ENCODE data around the gene HDDC2.

Gene HDDC2

DNA sequence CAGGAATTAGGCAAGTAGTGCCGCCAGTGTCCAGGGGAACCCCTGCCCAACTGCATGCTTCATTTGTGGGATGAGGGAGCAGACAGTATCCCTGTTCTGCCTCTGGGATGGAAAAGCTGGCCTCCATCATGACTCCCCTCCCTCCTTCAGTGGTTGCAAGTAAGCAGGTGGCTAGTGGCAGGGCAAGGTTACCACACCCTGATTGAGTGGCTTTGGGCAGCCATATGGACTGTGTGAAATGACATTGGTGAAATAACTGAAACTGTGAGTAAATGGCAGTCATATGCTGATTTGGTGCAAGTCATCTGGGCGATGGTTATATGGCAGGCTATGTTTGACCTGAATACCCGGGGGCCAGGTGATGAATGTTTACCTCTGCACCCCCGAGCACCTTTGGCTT lies 33.0 kb downstream of the HDDC2 start:
- no peak for FAIRE-seq

DNA sequence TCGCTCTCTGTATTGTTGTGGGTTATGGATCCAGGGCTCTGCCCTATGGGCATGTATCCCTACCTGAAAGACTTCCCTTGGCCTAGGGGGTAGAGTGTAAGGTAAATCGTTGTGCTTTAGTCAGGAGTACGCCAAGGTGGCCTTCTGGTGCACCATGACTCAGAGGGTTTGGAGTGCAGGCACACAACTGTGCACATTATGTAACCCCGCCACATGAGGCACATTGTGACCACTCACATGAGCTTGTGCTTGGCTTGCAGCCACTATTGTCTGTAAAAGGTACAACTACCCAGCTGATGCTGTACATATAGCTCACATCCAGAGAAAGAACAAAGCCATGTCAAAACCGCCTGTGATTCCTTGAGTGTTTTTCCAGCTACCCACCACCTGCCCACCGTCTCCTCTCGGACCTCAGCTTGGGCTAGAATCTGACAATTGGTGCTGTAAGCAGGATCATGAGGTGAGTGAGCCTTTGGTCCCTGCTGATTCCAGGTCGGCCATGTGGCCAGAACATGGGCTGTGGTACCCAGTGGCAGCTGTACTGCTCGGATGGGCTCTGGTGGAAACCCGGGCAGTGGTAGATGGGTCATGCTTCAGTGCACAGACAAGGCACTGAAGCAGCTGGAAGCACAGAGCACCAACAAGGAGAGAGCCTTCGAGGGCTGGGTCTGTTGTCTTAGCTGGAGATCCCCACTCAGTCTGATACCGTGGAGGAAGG lies 33.8 kb downstream of the HDDC2 start:
- FAIRE-seq, result no peak

DNA sequence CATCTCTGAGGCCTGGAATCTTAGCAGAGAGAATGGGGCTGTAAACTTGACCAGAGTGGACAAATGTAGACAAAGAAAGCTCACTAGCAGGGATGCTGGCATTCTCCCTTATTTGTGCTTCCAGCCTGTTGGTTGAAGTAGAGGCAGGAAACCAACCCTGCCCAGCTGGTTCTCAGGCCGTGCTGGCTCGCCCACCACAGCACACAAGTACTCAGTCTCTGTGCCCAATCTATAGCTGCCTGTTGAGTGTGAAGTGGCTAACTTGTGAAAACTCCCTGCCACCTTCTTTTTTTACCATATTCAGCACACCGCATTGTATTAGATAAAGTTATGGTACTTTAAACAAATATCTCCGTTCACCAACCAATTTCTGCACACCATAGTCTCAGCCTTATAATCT lies 37.3 kb downstream of the HDDC2 start:
- no peak for FAIRE-seq

DNA sequence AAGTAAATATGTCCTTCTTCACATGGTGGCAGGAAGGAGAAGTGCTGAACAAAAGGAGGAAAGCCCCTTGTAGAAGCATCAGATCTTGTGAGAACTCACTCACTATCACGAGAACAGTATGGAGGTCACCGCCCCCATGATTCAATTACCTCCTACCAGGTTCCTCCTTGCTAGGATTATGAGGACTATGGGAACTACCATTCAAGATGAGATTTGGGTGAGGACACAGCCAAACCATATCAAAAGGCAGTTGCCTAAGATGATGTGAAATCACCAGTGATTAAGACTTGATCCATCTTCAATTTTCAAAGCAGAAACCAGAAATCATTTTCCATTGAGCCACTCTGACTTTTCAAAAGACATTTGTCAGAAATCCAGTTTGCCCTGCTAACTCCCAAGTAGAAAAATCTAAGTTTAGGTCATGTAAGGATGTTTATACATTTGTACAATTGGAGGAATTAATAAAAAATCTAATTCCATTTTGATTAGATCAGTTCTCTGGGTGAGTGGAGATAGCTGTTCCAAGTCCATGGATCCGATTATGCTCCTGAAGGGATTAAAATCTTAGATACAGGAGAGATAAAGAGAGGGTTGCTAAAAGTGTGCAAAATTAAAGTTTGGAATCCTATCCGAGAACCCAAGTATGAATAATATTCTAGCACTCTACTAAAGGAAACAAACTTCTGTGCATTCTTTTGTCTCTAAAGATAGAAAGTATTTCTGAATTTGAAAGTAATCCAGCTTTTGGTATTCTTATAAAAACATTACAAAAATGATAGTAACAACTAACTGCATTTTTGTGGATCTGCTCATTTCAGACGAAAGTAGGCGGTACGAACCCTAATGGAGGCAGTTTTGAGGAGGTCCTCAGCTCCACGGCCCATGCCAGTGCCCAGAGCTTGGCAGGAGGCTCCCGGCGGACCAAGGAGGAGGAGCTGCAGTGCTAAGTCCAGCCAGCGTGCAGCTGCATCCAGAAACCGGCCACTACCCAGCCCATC lies 39.5 kb downstream of the HDDC2 start:
- FAIRE-seq, result no peak

DNA sequence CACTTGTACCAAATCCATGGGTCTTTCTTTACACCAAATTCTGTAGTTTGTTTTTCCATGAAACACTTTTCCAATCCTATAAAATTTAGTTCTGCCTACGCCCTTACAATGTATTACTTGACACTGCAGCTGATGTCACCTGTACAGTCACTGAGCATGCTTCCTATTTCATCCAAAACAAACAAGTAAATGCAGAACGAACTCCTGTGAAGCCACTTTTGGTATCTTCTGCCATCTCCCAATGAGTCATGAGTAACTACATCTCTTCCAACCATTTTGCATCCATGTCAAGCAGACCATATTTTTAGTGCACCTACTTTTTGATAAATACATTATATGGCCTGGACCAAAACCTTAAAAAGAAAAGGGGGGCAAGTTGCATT lies 42.4 kb downstream of the HDDC2 start:
- FAIRE-seq, result no peak

DNA sequence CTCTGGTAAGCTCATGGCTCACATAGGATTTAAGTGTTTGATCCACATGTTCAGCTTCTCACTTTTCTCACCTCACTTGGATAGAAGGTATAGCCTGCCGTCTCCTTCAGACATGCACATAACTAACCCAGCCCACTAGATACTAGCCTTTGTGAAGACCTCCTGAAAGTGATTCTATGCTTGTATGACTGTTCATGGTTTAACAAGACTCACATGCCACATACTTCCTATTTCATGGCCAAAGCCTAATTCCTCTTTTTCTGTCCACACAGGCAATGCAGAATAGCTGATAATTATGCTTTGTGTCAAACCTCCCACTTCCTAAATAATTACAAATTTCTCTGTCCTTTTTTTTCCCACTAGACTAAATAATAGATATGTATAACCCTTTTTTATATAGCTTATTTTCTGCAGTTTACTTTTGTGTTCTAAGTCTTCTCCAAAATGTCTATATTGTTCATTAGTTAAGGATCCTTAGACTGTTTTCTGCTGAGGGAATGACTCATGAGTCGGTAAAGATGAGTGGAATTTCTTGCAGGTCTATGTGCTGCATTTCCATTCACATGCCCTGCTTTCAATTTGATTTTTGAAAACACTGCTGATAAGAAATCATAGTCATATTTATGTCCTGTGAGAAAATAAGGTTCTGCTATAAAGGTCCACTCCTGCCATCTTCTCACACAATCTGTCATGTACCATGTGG lies 43.0 kb downstream of the HDDC2 start:
- no peak for FAIRE-seq

DNA sequence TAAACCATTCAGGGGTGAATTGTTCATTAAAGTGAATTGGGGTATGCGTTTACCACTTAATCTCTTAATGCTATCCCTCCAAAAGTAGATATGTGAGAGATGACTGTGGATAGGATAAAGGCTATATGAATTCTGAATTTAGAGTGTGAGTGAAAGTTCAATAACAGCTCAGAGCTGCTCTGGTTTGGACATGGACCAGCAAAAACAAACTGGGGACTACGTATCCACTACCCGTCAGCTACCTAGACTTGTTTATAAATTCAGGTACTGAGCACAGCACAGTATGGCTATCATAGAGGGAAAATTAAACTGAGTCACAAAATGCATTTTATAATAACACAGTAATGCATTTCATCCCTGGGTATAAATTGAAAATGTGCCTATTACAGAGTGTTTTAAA lies 44.4 kb downstream of the HDDC2 start:
- no peak for FAIRE-seq

DNA sequence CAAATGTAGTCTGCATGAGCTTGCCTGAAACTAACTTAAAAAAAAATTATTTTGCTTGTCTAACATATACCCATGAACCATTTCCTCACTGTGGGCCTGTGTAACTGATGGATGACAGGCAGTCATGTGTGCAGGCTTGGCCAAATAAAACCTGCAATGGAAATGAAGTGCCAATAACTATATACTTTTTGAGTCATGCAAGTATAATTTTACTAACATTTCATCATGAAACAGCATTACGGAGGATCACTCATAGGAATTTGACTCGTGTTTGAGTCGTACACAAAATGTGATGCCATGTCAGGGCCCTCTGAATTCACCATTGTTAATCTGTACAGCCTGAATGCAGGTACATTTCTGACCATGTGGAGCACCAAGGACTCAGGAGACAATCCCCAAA lies 46.6 kb downstream of the HDDC2 start:
- no peak for FAIRE-seq

DNA sequence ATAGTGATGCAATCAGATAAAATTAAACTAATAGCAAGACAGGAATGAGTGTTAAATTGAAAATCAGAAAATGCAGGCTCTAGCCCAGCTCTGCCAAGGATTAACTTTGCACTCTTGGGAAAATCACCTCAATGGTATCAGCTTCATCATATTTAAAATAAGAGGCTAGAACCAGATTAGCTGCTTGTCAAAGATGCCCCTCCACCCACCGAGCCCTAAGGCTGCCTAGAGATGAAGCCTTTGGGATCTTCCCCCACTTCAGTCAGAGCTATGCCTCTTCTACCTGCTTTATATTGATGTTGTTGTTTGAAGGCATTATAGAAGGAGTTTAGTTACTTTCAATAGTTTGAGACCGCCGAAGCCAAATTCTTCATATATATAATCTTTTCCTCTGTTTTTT lies 47.4 kb downstream of the HDDC2 start:
- FAIRE-seq, result no peak

DNA sequence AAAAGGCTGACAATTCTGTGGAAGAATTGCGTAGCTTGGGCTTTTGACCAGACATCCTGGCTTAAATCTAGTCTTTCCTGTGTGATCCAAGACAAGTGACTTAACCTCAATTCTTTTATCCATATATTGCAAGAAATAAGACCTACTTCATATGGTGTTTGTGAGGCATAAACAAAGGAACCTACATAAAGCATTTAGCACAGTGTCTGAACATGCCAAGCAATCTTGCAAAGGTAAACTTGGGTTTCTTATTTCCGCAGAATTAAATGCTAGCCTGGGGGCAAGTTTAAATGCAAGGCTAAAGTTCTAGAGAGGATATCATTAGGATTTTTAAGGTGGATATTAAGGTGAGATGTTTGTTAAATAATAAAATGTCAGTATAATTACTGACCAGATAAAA lies 47.9 kb downstream of the HDDC2 start:
- FAIRE-seq, result no peak

DNA sequence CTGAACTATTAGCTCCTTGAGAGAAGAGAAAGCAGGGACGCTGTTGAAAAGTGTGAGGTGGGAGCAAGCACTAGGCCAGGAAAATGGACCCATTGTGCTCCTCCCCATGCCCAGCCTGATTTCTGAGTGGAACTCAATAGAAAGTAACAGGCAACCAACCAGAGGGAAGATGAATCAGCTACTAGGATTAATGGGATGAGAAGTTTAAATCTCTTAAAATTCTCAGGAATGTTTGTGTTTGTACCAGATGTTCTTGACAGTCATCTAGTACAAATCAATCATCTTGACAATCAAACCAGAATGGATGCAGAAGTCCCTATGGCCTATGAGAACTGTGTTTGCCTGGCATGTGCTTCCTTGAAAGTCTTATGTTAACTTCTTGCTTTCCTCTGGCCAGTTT lies 48.9 kb downstream of the HDDC2 start:
- no peak for FAIRE-seq

DNA sequence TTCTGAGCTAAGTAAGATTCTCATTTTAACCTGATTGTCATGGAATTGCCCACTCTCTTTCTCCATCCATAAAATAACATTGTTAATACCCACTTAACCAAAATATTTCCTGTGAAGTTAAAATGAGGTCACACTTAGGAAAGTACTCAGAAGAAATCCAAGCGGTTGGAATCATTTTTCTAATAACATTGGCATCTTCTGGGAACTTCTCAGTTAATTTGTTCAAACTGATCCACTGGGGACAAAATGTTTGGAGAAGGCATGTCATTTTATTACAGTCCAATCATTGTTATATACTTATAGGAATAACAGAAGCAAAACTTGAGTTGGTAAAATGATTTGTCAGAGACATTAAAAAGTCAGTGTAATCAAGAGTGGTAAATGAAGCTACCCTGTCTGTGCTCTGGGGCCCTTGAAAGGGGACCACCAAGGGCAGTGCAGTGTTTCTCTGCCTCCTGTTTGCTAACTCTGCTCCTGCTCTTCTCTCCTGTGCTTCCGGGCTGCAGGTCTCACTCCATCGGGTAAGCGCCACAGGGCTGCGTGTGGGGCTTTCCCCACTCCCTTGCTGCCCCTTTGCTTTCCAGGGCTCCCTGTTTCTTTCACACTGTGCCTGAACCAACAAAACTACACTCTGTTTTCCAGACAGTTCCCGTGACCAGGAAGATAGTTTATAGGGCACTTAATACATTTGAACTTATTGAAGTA lies 50.1 kb downstream of the HDDC2 start:
- no peak for FAIRE-seq

DNA sequence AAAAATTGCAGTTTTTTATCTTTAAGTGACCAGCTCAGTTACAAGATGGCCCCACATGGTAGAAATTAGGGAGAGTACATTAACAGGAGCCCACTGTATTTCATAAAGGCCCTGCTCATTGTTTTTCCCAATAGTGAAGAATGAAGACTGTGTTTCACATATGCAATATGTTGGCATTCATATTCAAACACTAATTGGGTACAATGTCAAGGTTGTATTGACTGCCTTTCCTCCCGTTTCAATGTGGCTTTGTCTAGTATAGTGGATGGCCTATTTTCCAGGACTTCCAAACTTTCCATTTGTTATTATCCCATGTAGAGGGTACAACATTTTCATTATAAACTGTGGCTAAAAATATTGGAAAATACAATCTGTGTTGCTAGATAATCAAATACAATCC lies 51.3 kb downstream of the HDDC2 start:
- FAIRE-seq, result no peak

DNA sequence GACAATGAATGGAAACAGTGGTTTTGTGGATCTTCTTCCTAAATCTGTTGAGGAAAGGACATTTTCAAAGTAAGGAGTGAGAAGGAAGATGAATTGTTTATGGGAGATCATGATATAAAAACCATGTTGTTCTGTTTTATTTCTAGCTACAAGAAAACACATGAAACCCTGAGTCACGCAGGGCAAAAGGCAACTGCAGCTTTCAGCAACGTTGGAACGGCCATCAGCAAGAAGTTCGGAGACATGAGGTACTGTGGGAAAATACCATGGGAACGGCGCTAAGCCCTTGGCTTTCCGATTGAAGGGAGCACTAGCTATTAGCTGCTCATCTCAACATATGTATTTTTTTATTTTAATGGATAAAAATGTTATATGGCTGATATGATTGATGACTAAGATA lies 53.6 kb downstream of the HDDC2 start:
- FAIRE-seq, result no peak

DNA sequence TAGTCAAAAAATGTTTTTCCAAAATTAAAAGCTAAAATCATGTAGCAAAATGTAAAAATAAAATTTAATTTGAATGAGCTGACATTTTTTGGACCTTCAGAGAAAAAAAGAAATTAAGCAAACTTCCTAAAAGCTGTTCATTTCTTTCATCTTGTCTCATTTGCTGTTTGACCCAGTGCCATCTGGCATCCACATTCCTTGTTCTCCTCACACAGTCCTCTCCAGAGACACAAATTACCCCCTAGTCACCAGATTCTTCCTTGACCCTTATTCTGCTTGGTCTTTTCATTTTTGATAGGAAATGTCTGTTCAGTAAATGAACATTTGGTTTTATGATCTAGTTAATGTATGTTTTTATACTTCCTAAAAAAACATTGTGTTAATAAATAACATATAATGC lies 55.2 kb downstream of the HDDC2 start:
- FAIRE-seq, result no peak

DNA sequence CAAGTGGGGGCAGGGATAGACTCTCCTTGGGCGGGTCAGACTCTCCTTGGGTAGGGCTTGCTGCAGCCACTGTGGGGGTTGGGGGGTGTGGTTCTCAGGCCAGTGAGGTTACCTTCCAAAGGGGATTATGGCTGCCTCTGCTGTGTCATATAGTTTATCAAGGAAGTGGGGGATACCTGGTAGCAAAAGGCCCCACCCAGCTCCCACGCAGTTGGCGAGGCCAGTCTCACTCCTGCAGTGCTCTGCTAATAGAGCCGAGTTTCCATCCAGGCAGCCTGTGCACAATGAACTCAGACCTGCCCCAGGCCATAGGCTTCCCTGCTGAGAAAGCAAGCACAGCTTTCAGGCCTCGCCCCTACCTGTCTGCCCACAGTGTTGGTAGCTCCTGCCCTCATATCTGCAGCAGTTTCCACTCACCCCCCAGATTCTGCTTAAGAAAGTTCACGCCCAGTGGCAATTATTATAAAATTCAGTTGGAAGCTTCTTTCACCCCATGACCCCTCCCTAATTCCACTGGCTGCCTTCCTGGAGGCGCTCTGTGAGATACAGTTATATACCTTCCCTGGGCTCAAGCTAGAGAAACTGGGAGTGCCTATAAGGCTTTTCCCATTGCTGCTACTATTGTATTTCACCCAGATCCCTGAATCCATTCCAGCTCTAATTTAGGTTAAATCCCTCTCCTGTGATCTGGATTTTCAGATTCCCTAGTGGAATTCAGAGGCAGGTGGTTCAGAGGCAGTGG lies 56.1 kb downstream of the HDDC2 start:
- no peak for FAIRE-seq

DNA sequence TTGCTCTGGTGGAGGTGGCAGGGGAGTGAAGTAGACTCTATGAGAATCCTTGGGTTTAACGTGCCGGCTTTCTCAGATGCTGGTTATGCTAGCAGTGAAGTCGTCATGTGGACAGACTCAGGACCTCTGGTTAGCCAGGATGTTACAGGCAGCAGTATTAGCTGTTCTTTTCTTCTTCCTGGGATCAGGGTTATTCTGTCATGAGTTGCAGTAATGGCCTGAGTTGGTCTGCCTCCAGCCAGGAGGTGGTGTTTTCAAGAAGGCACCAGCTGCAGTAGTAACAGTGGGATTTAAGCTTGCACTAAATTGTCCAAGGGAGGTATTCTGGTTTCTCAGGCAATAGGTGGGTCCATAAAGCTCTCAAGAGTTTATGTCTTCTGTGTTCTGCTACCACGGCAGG lies 56.7 kb downstream of the HDDC2 start:
- no peak for FAIRE-seq

DNA sequence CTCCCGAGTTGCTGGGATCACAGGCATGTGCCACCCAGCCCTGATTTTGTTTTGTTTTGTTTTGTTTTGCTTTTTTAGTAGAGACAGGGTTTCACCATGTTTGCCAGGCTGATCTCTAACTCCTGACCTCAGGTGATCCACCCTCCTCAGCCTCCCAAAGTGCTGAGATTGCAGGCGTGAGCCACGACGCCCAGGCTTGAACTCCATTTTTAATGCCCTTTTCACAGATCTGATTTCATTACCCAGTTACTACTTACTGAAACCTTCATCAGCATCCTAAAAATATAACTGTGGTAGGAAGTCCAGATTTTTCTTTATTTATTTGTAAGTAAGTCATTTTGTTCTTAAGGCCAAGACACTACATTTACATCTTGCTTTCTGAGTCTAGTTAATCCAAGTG lies 64.0 kb downstream of the HDDC2 start:
- no peak for FAIRE-seq

DNA sequence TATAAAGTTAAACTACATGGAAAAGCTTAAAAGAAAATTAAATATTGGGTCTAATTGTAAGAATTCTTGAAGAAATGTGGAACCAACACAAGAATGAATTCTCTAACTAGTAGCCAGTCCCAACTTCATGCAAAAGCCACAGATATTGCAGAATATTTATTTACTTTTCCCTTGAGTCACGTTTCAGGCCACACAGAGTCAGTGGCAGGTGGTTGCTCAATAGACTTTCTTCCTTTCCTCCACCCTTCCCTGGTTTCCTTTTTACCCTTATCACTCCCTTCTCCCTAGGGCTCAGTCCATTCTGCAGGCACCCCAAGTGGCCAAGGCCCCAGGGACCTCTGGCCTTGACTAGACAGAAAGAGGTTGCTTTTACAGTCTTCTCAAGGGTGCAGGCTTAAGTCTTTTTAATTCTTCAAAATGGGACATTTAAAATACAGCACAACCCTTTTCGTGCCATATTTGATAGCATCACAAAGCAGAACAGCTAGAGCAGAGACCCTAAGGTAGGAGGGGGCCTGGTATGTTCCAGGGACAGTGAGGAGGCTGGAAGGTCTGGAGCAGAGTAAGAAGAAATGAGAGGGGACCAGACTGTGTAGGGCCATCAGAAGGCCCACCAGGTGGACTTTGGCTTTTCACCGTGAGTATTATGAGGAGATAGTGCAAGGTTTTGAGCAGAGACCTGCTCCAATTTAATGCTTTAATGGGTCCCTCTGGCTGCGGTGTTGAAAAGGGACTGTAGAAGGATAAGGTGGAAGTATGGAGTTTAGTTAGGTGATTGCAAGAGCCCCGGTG lies 65.0 kb downstream of the HDDC2 start:
- FAIRE-seq, result no peak

DNA sequence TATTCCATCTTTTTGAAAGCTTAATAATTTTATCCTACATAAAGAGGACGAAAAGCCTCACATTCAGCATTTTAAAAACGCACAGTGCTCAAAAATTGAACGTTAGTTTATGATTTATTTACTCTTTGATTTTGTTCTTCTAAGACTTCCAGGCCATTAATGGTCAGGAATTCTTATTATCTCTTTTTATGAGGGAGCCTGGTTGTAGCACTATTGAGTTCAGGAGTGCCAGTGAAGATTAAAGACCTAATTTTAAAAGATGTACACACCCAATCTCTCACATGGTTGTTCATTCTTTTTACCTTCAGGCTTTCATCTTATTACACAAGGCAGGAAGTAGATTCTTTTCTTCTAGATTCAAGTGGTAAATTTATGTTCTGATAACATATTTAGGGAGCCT lies 68.6 kb downstream of the HDDC2 start:
- no peak for FAIRE-seq

DNA sequence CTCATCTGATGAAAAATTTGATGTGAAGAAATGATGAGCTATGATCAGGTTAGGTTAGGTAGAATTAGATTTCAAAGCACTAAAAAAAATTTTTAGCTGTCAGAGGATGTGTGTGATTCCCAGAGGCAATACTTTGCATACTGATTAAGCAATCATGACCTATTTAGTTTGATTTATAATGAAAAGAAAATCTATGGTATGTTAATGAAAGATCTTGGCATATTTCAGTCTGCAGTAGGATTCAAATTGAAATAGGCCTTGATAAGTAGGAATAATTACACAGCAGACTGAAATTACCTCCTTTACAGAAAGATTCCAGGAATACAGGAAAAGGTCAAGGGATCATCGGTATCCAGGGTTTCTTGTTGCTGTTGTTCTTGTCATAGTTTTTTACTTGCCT lies 69.3 kb downstream of the HDDC2 start:
- FAIRE-seq, result no peak

All from G401.6 (cell line).